NCI-H2107 (cell line): ENCODE measurements around the gene SEMA5A.

Source experiments
- DNase-seq: peaks from one replicate; lab custom pipeline; 2025; lab: John Stamatoyannopoulos, UW

The SEMA5A gene

DNA sequence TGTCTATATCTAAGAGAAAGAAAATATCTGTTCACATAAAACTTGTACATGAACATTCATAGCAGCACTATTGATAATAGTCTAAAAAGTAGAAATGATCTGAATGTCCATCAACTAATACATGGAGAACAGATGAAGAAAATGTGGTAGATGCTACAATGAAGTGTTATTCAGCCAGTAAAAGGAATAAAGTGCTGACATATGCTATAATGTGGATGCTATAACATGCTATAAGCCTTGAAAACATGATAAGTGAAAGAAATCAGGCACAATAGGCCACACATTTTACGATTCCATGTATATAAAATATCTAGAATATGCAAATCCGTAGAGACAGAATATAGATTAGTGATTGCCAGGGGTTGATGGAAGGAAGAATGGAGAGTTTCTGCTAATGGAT lies 146.8 kb downstream of the SEMA5A start:
- no peak for DNase-seq

DNA sequence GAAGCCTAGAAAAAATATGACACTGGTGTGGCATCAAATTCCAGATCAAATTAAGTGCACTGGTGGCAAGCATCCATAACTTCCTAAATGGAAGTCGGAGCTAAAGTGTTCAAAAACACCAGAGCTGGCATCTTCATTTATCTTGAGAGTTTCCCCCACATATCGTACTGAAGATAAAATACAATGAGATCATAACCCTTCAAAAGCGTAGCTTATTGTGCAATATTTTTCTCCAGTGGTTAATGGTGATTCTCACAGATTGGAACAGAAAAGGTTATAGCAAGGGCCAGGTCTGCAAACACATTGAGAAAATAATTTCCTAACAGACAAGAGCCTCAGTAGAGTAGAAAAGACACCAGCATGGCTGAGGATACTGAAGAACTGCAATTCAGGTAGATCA lies 147.6 kb downstream of the SEMA5A start:
- no peak for DNase-seq

DNA sequence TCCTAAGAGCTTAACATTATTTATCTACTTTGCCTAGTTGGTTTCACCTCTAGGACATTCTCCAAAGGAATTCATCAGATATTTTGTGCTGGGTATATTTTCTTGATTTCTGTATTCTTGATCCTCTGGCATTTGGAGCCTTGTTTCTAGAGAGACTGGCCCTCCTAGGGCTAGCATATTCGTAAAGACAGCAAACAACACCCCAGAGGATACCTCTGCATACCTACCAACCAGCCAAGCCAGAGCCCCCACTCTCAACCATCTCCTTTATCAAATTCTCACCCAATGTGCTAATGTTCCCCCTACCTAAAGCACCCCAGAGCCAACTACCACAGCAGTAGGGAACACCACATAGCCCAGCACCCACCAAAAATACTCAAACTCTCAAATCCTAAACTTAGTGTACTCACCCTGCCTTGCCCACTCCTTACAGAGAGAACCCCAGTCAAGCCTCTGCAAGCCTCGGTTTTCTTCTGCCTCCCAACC lies 149.5 kb downstream of the SEMA5A start:
- no peak for DNase-seq

DNA sequence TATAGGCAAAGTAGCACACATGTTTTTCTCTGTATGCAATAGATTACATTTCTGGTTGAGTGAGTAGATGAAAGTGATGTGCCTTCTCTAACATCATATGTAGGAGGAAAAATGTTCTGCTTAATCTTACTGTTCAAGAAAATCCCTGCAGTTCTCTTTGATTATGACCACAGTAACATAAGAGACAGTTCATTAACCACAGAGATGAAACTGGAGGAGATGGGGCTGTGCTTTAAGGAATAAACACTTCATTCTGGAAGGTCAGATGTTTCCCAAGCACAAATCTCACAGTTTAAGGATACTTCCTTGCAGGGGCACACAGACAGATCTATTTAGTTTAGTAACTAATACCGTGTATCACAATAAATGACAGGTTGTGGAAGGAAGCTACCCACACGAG lies 150.2 kb downstream of the SEMA5A start:
- no peak for DNase-seq

DNA sequence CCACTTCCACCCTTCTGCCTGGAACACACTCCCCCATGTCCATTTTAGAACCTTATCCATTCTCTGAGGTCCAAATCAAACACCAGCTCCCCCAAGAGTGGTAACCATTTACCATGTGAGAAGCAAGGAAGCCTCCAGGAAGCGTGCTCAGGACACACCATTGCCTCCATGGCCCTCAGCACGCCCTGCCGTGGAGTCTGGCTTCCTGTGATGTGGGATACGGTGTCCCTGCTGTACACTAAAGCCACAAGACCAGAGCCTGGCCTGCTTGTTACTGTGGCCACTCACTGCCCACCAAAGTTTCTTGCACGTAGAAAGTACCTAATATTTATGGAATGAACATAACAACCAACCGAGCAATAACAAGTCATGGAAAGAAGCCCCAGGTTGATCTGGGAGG lies 151.7 kb downstream of the SEMA5A start:
- no peak for DNase-seq

DNA sequence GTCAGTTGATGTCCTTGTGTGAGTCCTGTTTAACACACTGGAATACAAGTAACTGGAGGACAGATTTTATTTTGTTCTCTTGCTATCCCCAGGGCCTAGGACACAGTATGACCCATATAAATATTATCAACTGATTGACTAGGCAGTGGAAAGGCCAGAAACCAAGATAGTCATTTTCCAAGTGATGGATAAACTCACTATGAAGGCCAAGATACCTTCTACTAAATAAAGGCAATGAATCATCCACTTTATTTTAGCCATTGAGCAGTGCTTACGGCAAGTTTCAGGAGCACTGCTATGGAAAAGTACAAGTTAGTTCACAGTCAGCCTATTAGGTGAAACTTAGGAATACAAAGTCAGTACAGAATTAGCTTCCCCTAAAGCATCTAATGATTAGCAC lies 153.2 kb downstream of the SEMA5A start:
- DNase-seq: no peak

DNA sequence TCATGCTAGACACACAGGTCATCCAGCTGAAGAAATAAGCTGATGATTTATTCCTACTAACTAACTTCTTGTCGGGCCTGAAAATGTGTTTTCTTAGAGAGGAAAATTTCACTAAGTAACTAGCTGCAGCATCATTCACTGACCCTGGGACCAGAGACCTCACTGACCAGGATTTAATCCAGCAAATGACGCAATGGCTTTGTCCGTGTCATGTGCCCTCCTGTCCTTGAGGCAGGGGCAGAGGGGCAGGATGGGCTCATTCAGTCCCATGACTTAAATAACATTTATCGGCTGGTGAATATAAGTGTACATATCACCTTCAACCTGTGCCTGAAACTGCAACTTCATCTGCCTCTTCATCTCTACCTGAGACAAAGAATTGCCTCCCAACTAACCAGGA lies 154.8 kb downstream of the SEMA5A start:
- DNase-seq: no peak

DNA sequence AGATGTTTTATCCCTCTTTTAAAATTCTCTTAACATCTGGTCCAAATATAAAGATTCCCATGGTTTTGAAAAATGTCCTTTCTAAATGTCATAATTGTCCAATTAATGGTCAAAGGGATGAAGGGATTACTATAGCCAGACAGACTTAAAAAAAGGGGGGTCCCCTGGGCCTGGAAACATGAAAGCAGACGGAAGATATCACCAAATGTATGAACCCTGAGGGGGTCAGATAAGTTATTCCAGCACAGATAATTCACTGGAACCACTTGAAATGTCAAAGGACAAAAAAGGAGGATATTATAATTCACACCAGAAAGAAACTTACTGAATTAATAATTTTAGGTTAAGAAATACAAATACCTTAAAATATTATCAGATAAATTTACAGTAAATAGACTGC lies 155.8 kb downstream of the SEMA5A start:
- no peak for DNase-seq

DNA sequence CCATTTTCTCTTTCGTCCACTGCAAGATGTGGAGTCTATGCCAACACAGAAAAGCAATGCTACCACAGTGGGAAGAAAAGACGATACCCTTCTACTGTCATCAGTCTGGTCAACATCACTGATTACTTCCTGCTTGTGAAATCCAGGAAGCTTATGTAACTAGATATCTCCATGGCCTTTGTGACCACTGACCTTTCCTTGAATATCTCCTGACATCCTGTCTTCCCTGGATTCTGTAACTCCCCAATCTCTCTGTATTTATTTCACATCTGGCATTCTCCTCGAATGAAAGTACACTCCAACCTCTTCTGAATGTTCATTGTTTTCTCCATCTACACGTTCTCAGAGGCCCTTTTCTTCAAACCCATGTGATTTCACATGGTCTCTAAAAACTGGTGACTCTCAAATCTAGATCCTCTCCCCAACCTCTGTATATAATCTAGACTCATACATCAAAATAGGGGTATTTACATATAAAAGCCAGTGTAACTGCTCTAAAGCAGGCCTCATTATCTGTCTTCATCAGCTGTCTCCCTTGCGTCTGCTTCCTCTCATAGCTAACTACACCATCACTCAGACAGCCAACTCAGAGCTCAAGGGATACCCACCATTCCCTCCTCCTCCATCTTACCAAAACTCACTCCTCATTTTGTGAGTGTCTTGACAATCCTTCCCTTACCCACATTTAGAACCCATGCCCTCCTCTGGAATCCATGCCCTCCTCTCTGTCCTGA lies 156.8 kb downstream of the SEMA5A start:
- no peak for DNase-seq

DNA sequence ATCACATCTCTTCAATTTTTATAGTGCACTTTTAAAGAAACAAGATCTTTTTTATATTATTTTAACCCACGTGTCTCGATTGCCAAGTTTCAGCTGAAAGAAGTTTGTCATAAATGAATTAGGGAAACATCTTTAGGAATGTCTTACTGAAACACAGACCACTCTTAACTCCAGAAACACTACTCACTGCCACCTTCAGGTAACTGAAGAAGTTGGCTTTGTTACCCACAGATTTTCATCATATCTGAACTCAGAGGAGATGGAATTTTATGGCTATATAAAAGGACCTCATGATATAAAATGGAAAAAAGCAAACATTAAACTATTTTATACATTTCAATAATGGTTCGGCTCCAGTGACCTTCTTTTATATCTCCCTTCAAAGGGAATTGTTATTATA lies 158.0 kb downstream of the SEMA5A start:
- DNase-seq: no peak

DNA sequence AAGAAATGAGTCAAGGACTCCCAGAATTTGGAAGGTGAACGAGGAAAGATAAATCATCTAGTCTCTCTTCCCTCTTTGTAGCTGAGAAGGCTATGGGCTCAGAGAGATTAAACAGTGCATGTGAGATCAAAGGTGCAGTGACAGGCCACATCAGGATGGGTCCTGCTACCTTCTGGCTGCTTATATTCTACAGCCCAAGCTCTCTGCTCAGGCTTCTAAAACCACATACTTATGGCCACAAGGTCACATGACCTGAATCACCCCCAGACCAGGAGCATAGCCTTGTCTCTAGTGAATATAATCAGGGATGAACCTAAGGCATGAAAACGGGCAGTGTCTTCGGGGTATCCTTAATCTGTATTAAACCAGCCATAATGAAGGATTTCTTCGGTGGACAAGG lies 158.9 kb downstream of the SEMA5A start:
- DNase-seq: no peak

DNA sequence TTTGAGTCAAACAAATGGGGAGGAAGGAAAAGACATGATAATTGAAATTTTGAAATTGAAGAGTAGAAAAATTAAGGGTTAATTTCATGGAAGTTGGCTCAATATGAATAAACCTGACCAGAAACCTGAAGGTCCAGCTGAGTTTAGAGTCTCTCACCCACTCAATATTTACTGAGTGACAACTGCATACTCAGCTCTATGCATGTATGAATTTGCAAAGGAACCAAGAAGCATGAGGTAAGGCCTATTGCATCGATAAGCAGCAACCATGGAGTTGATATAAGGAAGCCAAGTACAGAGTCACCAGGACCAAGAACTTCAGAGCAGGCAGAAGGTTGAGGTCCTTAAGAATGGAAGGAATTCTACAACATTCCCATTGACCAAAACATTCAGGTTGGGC lies 163.4 kb downstream of the SEMA5A start:
- DNase-seq: no peak

DNA sequence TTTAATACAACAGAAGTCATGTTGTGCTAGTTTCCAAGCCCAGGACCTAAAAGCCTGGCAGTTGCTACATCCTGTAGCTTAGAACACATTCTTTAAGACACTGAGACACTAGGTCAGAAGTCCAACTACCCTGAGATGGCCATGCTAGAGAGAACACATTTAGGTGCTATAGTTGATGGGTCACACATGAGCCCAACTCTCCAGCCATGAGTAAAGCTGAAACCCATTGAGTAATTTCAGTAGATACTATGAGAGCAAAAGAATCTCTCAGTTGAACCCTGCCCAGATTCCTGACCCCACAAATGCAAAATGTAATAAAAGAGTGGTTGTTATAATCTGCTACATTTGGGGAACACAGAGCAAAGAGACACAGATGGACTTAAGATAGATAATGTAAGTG lies 164.4 kb downstream of the SEMA5A start:
- DNase-seq: no peak

DNA sequence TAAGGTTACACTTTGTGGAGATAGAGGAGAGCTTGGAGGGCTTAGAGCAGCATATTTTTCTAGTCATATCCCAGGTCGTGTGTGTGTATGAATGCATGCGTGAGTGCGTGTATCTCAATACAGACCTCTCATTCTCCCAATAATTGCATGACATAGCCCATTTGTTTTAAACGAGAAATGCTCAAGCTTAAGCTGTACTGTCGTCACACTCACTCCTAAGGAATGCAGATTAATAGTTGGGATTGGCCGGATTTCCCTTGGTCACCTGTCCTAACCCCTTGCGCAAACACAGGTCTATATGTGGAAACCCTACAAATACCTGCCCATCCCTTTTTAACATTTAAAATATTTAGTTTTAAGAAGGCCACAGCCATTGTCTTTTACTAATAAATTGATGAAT lies 165.8 kb downstream of the SEMA5A start:
- no peak for DNase-seq

DNA sequence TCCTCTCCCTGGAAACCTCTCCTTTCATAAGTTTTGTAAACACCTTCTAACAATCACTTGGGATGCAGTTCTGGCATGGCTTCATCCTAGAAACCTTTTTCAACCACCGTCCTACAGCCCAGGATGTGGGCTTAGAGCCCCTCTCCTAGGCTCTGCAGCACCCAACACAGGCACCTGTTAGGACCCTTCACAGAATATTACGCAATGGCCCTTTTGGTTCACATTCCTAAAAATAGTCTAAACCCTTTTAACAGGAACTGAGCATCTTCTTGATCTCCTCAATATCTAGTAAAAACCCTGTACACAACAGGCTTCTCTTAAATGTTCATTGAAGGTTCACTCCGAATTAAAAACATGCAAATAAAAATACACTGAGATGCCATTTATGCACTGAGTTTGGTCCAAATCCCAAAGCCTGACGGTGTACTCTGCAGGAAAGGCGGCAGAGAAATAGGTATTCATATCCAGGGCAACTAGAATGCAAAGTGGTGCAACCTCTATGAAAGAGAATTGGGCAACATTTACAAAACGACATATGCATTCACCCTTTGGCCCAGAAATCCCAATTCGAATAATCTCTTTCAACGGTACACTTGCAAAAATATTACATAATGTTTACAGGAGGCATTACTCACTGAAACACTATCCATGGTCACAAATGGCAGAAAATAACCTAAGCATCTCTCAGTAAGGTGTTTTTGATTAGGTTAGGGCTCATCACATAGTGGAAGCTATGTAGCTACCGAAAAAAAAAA lies 169.3 kb downstream of the SEMA5A start:
- DNase-seq: no peak

DNA sequence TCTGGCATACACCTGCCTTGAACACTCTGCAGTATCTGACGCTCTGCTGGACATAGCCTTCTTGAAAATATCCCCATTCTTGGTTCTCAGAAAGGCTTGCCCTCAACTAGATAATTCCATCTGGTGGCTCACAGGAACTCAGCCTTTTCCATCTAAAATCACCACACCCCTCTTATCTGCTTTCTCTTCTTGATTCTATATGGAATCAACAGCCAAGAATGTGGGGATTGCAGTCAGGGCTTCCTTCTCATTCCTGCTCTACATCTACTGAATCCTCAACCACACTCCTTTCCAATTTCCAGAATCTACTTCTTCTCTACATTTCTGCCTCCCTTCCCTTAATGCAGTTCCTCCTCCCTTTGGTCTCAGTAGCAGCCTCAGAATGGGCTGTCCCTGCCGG lies 170.1 kb downstream of the SEMA5A start:
- no peak for DNase-seq

DNA sequence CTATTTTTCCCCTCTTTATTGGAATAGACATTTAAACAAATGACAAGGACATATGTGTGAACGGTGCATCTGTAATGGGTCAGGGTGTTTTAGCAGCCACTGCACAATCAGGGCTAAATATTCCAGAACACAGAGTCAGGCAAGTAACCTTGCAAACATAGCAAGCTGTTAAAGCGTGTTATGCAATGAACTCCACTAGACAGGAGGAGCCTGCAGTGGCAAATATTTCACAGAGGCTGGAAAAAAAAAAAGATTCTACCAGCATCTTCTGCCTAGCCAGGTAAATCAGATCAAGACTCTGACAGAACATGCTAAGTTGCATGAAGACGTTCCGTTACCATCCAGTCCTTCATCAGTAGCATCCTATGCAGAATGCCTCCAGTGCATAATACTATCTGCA lies 171.8 kb downstream of the SEMA5A start:
- DNase-seq: no peak

DNA sequence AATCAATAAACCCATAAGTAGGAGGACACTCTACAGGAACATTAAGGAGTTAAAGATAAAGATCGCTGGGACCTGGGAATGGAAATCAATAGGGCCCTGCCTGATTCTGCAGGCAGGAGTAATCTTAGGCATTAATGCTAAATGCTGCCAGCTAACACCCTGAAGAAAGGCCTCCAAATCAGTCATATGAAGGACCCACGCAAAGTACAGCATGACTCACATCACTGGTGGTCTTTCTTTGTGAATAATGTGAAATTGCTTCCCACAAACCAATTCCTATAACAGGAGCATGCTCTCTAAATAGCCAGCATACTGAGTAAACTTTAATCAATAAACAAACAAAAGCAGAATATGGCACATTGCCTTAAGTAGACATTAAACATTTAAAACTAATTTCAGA lies 172.3 kb downstream of the SEMA5A start:
- DNase-seq: no peak

DNA sequence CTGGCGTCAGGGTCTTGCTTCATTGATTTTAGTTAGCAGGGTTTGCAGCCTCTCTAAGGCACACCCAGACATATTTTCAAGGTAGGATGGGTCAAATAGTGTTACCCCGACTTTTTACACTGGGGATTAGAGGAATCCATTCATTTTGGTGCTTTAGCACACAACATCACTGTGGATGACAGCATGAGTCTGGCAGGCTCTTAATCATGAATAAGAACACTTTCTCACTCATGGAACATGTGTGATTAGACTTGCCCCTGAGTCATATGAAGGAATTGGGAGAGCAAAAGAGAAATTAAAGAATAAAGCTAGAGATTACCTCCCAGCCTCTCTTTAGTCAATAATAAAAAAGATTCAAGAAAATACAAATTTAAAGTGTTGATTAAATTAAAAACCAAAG lies 175.6 kb downstream of the SEMA5A start:
- DNase-seq: no peak

DNA sequence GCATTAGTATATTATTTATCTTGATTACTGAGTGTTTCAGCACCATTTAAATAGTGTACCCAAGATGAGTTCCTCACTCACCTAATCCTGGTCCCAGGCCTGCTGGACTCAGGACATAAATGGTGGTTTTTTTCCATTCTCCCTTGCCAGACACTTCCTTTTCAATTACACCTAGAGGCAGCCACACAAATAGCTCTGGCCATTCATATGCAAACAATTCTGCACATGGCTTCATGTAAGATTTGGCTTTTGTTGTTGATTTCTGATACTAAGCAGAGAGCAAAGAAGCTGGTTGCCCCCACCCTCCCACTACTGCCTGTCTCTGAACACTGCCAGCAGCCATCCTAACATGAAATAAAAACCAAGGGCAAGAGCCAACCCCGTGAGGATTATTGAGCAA lies 180.4 kb downstream of the SEMA5A start:
- no peak for DNase-seq

DNA sequence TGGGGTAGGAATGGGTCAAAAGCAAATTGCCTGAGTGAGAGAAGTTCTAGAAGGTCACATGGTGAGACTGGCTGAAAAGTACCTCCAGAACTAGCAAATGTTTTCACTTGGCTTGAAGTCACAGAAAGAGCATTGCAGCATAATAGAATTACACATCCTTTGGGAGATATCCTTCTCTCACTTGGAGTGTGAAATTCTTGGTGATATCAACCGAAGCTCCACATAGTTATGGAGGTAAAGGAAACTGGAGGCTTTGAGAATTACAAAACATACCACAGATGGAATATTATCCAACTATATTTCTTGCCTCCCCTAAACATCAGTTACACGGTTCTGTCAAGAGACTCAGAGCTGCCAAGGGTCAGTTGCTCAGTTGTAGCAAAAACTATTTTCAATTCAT lies 182.4 kb downstream of the SEMA5A start:
- DNase-seq: no peak

DNA sequence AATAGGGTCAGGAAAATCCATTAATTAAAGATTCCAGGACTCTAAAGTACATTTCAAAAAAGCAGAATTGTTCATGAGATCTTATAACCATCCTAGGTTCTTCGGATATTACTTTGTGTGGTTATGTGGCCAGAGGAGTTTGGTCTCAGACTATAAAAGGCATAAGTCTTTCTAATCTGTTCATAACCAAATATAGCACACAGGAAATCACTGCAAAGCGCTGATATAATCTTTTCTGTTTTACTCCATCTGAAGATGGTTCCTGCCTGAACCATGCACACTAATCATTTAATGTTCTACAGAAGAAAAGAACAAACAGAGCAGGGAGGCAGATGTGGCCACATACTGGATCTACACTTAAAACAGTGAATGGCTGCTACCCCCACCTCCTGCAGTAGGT lies 182.8 kb downstream of the SEMA5A start:
- no peak for DNase-seq

DNA sequence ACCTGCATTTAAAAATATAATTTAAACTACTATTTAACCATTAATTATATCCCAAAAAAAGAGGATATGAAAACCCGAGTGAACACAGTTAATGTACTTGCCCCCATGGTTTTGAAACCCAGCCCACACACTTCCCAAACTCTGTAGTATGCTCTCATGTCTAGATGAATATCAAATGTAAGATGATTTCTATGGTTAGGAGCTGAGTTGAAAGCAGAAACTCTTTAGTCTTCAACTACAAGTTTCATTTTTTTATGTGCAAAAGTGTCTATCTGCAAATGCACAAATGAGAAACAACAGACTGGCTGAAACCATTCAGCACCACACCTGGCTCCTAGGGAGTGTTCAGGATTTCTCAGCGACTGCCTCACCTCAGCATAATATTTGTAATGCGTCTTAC lies 183.3 kb downstream of the SEMA5A start:
- DNase-seq: no peak

DNA sequence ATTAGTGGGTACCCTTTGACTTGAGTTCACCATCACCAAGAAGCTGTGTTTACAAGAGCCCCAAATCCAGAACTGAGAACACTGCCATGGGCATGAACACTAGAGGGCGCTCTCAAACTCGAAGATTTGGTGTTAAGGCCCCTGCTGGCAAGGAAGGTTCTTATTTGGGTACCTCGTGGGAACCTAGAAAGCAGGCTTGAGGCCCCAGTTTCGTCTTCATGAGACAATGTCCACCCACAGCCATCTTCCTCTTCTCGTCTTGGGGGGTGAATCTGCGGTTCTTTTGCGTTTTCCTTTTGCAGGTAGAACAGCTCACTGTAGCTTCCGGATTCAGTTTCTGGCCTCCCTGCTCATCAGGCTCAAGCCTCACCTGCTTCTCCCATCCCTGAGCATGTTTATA lies 184.0 kb downstream of the SEMA5A start:
- DNase-seq: no peak
